ENCODE measurements around the gene MAP3K7CL. TPM values are rescaled to one million over a fixed set of nuclear protein-coding genes. Genes with fewer than 3 reads are reported as not detected.

Gene MAP3K7CL
- total and polyA plus RNA-seq, 2 of the 8 experiments (the other 6 are each of a cell fraction or from before 2014, with no cell fraction given) = not detected

DNA sequence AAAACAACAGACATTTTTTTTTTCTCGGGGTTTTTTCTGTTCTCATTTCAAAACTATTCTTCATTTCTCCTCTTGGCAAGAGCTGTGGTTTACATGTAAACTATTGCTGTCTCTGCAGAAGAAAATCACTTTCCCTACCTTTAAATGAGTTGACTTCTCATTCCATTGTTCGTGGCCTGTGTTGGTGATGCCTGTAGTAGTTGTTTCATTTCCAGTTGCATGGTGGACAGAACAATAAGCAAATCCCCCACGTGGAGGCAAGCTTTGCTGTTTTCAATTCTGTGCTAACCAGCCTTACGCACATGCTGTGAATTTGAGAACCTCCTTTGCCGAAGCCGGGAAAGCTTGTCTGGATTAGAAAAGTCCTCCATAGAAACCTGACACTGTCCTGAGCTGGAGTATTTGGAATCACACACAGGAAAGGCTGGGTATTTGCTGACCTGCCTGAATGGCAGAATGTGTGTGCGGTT is 26.2 kb upstream of the MAP3K7CL start:
- Histone ChIP-seq H4K91ac (replicated peaks; ENCODE audit: insufficient read length, low read length) (no peak overlapping the region), H4K5ac (ENCODE audit: insufficient read length, low read depth, low read length) (no peak overlapping the region), H4K20me1 (replicated peaks in 1 of 2; ENCODE audit: control insufficient read depth in 1 of 2, insufficient read depth in 2 of 2, low read length in 2 of 2) (no peaks in the 10 kb centered on the region), H3K9me3 (ENCODE audit: insufficient read depth in 2 of 2, low read depth in 1 of 2, low read length in 1 of 2) (no peaks in the 10 kb centered on the region), H3K4me1 (replicated peaks in 1 of 4; ENCODE audit: control insufficient read depth in 3 of 4, insufficient read depth in 4 of 4, low read length in 3 of 4) (no peaks in the 10 kb centered on the region), H4K8ac (ENCODE audit: extremely low read depth, insufficient read depth, low read length) (no peak overlapping the region), H2BK20ac (ENCODE audit: low read length) (no peak overlapping the region), H2BK120ac (replicated peaks; ENCODE audit: low read depth, low read length) (no peak overlapping the region), H3K79me1 (ENCODE audit: low read depth, low read length) (no peaks in the 10 kb centered on the region), H3K14ac (ENCODE audit: insufficient read length) (no peak overlapping the region), H3K4me3 (ENCODE audit: extremely low read depth in 1 of 4, insufficient read depth in 2 of 4, low read depth in 3 of 4, low read length in 4 of 4) (no peak overlapping the region), H2AK5ac (ENCODE audit: low read depth, low read length) (no peak overlapping the region), H3K4ac (replicated peaks; ENCODE audit: insufficient read length, low read depth, low read length) (no peak overlapping the region), H3K27me3 (replicated peaks in 1 of 4; ENCODE audit: control insufficient read depth in 3 of 4, extremely low read depth in 1 of 4, insufficient read depth in 3 of 4, low read length in 3 of 4) (no peaks in the 10 kb centered on the region), H2BK15ac (ENCODE audit: low read length) (no peak overlapping the region), H3K23ac (ENCODE audit: insufficient read length) (no peak overlapping the region), H3K27ac (ENCODE audit: low read depth, low read length) (no peak overlapping the region), H3K79me2 (ENCODE audit: control insufficient read depth in 1 of 2, insufficient read depth in 2 of 2, low read length in 2 of 2) (no peaks in the 10 kb centered on the region), H2AFZ (ENCODE audit: low read length) (no peak overlapping the region), H2BK5ac (ENCODE audit: low read depth, low read length) (no peak overlapping the region), H3K18ac (ENCODE audit: extremely low read depth, low read length) (no peak overlapping the region), H3K9ac (replicated peaks in 1 of 4; ENCODE audit: extremely low read depth in 1 of 4, low read depth in 3 of 4, low read length in 3 of 4) (no peak overlapping the region), H3K23me2 (ENCODE audit: low read depth, low read length) (no peaks in the 10 kb centered on the region), H3K36me3 (ENCODE audit: control insufficient read depth in 2 of 4, insufficient read depth in 4 of 4, low read length in 3 of 4) (no peaks in the 10 kb centered on the region), H3K4me2 (ENCODE audit: insufficient read depth in 1 of 2, low read depth in 2 of 2, low read length in 2 of 2) (no peak overlapping the region), H2BK12ac (ENCODE audit: low read depth, low read length) (no peak overlapping the region), H3K56ac (replicated peaks; ENCODE audit: insufficient read length, low read depth, low read length) (no peak overlapping the region)
- CTCF ChIA-PET (ENCODE audit: partially characterized antibody) = interaction anchor here (0.6 to 2.7 kb wide), 5 partner anchors 9 to 257 kb away, joined by 3 to 16 read pairs (median 4); no protein-coding TSS in a partner anchor
- WGBS, 2 experiments (ENCODE audit: extremely low coverage in 1 of 2, insufficient coverage in 1 of 2, insufficient read length in 1 of 2, insufficient replicate concordance in 2 of 2, low coverage in 1 of 2, low lambda C conversion rate in 2 of 2, missing lambda C conversion rate in 1 of 2) = 80% methylated on average over 7 of the region's 7 CpGs; no CpG with 5 or more reads in 1 of the 2 experiments
- POLR2A ChIA-PET (ENCODE audit: partially characterized antibody) = interaction anchor here (1.5 kb wide), 1 partner anchor 196 kb away, joined by 3 read pairs; no protein-coding TSS in a partner anchor
- no peak for FAIRE-seq
- TF ChIP-seq, protein P1, sequence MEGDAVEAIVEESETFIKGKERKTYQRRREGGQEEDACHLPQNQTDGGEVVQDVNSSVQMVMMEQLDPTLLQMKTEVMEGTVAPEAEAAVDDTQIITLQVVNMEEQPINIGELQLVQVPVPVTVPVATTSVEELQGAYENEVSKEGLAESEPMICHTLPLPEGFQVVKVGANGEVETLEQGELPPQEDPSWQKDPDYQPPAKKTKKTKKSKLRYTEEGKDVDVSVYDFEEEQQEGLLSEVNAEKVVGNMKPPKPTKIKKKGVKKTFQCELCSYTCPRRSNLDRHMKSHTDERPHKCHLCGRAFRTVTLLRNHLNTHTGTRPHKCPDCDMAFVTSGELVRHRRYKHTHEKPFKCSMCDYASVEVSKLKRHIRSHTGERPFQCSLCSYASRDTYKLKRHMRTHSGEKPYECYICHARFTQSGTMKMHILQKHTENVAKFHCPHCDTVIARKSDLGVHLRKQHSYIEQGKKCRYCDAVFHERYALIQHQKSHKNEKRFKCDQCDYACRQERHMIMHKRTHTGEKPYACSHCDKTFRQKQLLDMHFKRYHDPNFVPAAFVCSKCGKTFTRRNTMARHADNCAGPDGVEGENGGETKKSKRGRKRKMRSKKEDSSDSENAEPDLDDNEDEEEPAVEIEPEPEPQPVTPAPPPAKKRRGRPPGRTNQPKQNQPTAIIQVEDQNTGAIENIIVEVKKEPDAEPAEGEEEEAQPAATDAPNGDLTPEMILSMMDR (IDR thresholded peaks at IDR 0.05; ENCODE audit: control extremely low read depth in 1 of 3, insufficient read depth in 1 of 3, low read depth in 1 of 3, low read length in 3 of 3) = no peak
- TF ChIP-seq RBBP5 (IDR thresholded peaks at IDR 0.05; ENCODE audit: borderline replicate concordance, low read depth, low read length) = no peak
- no peak for TF ChIP-seq KDM5A (IDR thresholded peaks at IDR 0.05; ENCODE audit: low read length)
- TF ChIP-seq TCF12 (IDR thresholded peaks at IDR 0.05; ENCODE audit: low read depth, low read length) = no peak
- TF ChIP-seq EP300 (IDR thresholded peaks at IDR 0.05; ENCODE audit: borderline replicate concordance in 1 of 2, low read depth in 2 of 2, low read length in 2 of 2) = no peak
- no peak for TF ChIP-seq TEAD4 (IDR thresholded peaks at IDR 0.05; ENCODE audit: low read depth, low read length)
- DNase-seq (ENCODE audit: low read depth in 1 of 2, low spot score in 2 of 2) = no peak
